Endodermal cell (in vitro differentiated cells): ENCODE data around the gene RPS6KA2. TPM values are rescaled to one million over a fixed set of nuclear protein-coding genes. Genes with fewer than 3 reads are reported as not detected.

Experiments used
- DNase-seq: peaks from one replicate; pipeline ENCODE4 v3.0.0-alpha.2; 2017
- H3K27ac ChIP-seq: 2 replicates; pipeline ENCODE4 v1.5.1; 2013; ENCODE audit warnings: mild to moderate bottlenecking, low read depth, low read length, moderate library complexity
- H3K27me3 ChIP-seq: 2 replicates; pipeline ENCODE4 v1.6.1; 2013; ENCODE audit warnings: mild to moderate bottlenecking, low read length, moderate library complexity; ENCODE audit not compliant: insufficient read depth, control insufficient read depth, poor library complexity, severe bottlenecking
- H3K36me3 ChIP-seq: 2 replicates; pipeline ENCODE4 v1.7.0; 2013; ENCODE audit warnings: mild to moderate bottlenecking, low read length, moderate library complexity; ENCODE audit not compliant: control insufficient read depth, insufficient read depth
- H3K4me1 ChIP-seq: one replicate; pipeline ENCODE4 v1.7.0; 2013; ENCODE audit warnings: low read length; ENCODE audit not compliant: control insufficient read depth, insufficient read depth
- H3K4me3 ChIP-seq: 2 replicates; pipeline ENCODE4 v1.5.1; 2013; ENCODE audit warnings: mild to moderate bottlenecking, low read length, moderate library complexity
- H3K9ac ChIP-seq: 2 replicates; pipeline ENCODE4 v1.6.1; 2013; ENCODE audit warnings: mild to moderate bottlenecking, low read length, moderate library complexity; ENCODE audit not compliant: poor library complexity, severe bottlenecking; ENCODE audit errors: extremely low read depth
- H3K9me3 ChIP-seq: 2 replicates; pipeline ENCODE4 v1.6.1; 2013; ENCODE audit warnings: mild to moderate bottlenecking, low read length, moderate library complexity; ENCODE audit not compliant: control insufficient read depth
- H3K27ac Mint-ChIP-seq: 2 replicates; pipeline ENCODE4 v1.8.0; 2020; ENCODE audit warnings: mixed read lengths
- H3K27me3 Mint-ChIP-seq: 2 replicates; pipeline ENCODE4 v1.8.0; 2021; ENCODE audit warnings: mild to moderate bottlenecking, mixed read lengths; ENCODE audit not compliant: insufficient read depth
- H3K36me3 Mint-ChIP-seq: 2 replicates; pipeline ENCODE4 v1.8.0; 2020; ENCODE audit warnings: low read depth, mixed read lengths
- H3K4me1 Mint-ChIP-seq: 2 replicates; pipeline ENCODE4 v1.8.0; 2020; ENCODE audit warnings: mixed read lengths
- H3K4me3 Mint-ChIP-seq: 2 replicates; pipeline ENCODE4 v1.8.0; 2020; ENCODE audit warnings: mild to moderate bottlenecking, moderate library complexity, mixed read lengths
- H3K9me3 Mint-ChIP-seq: 2 replicates; pipeline ENCODE4 v1.8.0; 2020; ENCODE audit warnings: mild to moderate bottlenecking, mixed read lengths
- CTCF ChIP-seq: fragments of 200-600 bp; sonication (generic); conservative IDR thresholded peaks from 2 replicates; pipeline ENCODE4 v1.5.0; 2021; ENCODE audit warnings: antibody characterized with exemption, mild to moderate bottlenecking
- WGBS, 2 experiments: methylation state at CpG; one replicate each; pipeline versions ENCODE4 v1.1.5 to v1.1.7; 2013; ENCODE audit warnings: missing lambda C conversion rate in 2 of 2, mixed read lengths in 1 of 2; ENCODE audit not compliant: insufficient coverage in 1 of 2, insufficient read length in 1 of 2; 5-methylcytosine and 5-hydroxymethylcytosine counted together
- total RNA-seq, 2 donors: library from RNA; stranded (reverse); fragmentation: NEBNext Ultra II Directional in 1 of 2; extraction: Animal tissue kit (Norgen Biotek cat#: 25700) in 1 of 2; gene quantifications; 2 replicates in 1 of 2; 3 replicates in 1 of 2; pipeline ENCODE4 v1.2.1, GENCODE V29; 2021

The RPS6KA2 gene
- total RNA-seq, 2 donors from 2014 or later = 17.9 to 23.9 TPM

- no peaks in the 10 kb centered on the region for H3K36me3 ChIP-seq
- Mint-ChIP-seq H3K27me3 (peaks cover 3% of the 10 kb centered on the region), H3K27ac (no peak overlapping the region), H3K9me3 (no peaks in the 10 kb centered on the region), H3K4me3 (no peak overlapping the region), H3K4me1 (peaks cover 30% of the 10 kb centered on the region), H3K36me3 (no peaks in the 10 kb centered on the region)
- no peak overlapping the region for H3K27ac ChIP-seq
- DNase-seq = no peak
- H3K27me3 ChIP-seq = no peaks in the 10 kb centered on the region
- no peak for TF ChIP-seq CTCF
- no peak overlapping the region for H3K4me3 ChIP-seq
- 87% methylated on average over 13 of the region's 13 CpGs for WGBS, 2 experiments
- no peak overlapping the region for H3K9ac ChIP-seq
- H3K9me3 ChIP-seq = peaks cover 3% of the 10 kb centered on the region
- peaks cover 12% of the 10 kb centered on the region for H3K4me1 ChIP-seq
Measured at GRCh38 chr6:166553563-166554271, 73.3 kb downstream of the RPS6KA2 start.

DNA sequence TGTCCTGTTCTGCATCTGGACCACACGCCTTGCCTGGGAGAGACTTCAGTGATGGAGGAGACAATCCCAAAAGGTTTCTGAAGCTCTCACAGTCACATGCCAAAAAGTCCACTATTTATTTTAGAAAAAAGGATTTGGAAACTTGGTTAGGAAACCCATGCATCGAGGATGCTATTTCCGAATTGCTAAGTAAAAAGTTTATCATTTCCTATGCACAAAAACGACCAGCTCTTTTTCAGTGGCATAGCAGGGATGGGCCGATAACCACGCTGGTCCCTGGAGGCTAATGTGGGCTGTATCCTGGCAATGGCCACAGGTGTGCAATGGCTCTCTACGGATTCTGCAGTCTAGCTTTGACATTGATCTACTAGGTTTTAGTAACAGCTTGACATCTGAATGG, 74.5 kb downstream of the RPS6KA2 start:
- no peaks in the 10 kb centered on the region for H3K27me3 ChIP-seq
- no peak overlapping the region for H3K27ac ChIP-seq
- DNase-seq = no peak
- peaks cover 3% of the 10 kb centered on the region for H3K27me3 Mint-ChIP-seq
- H3K27ac Mint-ChIP-seq = no peak overlapping the region
- no peak for TF ChIP-seq CTCF
- no peaks in the 10 kb centered on the region for H3K36me3 ChIP-seq
- H3K4me3 Mint-ChIP-seq = no peak overlapping the region
- no peaks in the 10 kb centered on the region for H3K36me3 Mint-ChIP-seq
- 89 to 96% methylated on average over 5 to 7 of the region's 7 CpGs for WGBS, 2 experiments
- H3K4me1 ChIP-seq = peaks cover 12% of the 10 kb centered on the region
- peaks cover 30% of the 10 kb centered on the region for H3K4me1 Mint-ChIP-seq
- no peaks in the 10 kb centered on the region for H3K9me3 Mint-ChIP-seq
- peaks cover 3% of the 10 kb centered on the region for H3K9me3 ChIP-seq
- H3K9ac ChIP-seq = no peak overlapping the region
- no peak overlapping the region for H3K4me3 ChIP-seq

GRCh38 chr6:166551754-166552495, 75.1 kb downstream of the RPS6KA2 start:
- TF ChIP-seq CTCF = no peak
- Histone ChIP-seq H3K27me3 (no peaks in the 10 kb centered on the region), H3K4me3 (peak overlapping the region; percentile 55), H3K36me3 (no peaks in the 10 kb centered on the region), H3K9ac (no peak overlapping the region), H3K9me3 (peaks cover 3% of the 10 kb centered on the region), H3K4me1 (peaks cover 12% of the 10 kb centered on the region), H3K27ac (peak overlapping the region; percentile 32)
- H3K36me3 Mint-ChIP-seq = no peaks in the 10 kb centered on the region
- peak; percentile 82 for DNase-seq
- H3K9me3 Mint-ChIP-seq = no peaks in the 10 kb centered on the region
- H3K27me3 Mint-ChIP-seq = peaks cover 3% of the 10 kb centered on the region
- H3K27ac Mint-ChIP-seq = peak overlapping the region; percentile 81
- H3K4me3 Mint-ChIP-seq = peak overlapping the region; percentile 16
- 47 to 51% methylated on average over 13 to 16 of the region's 16 CpGs for WGBS, 2 experiments
- peaks cover 28% of the 10 kb centered on the region for H3K4me1 Mint-ChIP-seq
